Endothelial cell (in vitro differentiated cells): ENCODE results near the gene SLC9A3. TPM values are rescaled to one million over a fixed set of nuclear protein-coding genes. Genes with fewer than 3 reads are reported as not detected.

Experiments used
- DNase-seq: peaks from one replicate; pipeline ENCODE4 v3.0.0; 2021; ENCODE audit warnings: low spot score
- H3K27ac Mint-ChIP-seq: one replicate; pipeline ENCODE4 v1.8.0; 2021; ENCODE audit warnings: mixed read lengths, inconsistent platforms; ENCODE audit not compliant: unreplicated experiment
- H3K27me3 Mint-ChIP-seq: one replicate; pipeline ENCODE4 v1.8.0; 2021; ENCODE audit warnings: mild to moderate bottlenecking, moderate library complexity, mixed read lengths, inconsistent platforms; ENCODE audit not compliant: unreplicated experiment
- H3K36me3 Mint-ChIP-seq: one replicate; pipeline ENCODE4 v1.8.0; 2021; ENCODE audit warnings: mild to moderate bottlenecking, low read depth, mixed read lengths, inconsistent platforms; ENCODE audit not compliant: unreplicated experiment
- H3K4me1 Mint-ChIP-seq: one replicate; pipeline ENCODE4 v1.8.0; 2021; ENCODE audit warnings: mild to moderate bottlenecking, mixed read lengths, inconsistent platforms; ENCODE audit not compliant: unreplicated experiment
- H3K4me3 Mint-ChIP-seq: one replicate; pipeline ENCODE4 v1.8.0; 2021; ENCODE audit warnings: mild to moderate bottlenecking, mixed read lengths, inconsistent platforms; ENCODE audit not compliant: unreplicated experiment
- H3K9me3 Mint-ChIP-seq: one replicate; pipeline ENCODE4 v1.8.0; 2021; ENCODE audit warnings: mixed read lengths, inconsistent platforms; ENCODE audit not compliant: unreplicated experiment
- CTCF ChIP-seq: fragments of 200-600 bp; sonication (generic); IDR thresholded peaks from one replicate; pipeline ENCODE4 v1.5.0; 2021; ENCODE audit warnings: antibody characterized with exemption; ENCODE audit not compliant: unreplicated experiment
- total RNA-seq: library from RNA; stranded (reverse); fragmentation: NEBNext Ultra II Directional; extraction: Animal tissue kit (Norgen Biotek cat#: 25700); gene quantifications from one replicate; pipeline ENCODE4 v1.2.1, GENCODE V29; 2021; ENCODE audit not compliant: unreplicated experiment

The SLC9A3 gene
- total RNA-seq, 1 donor from 2014 or later, result 1.1 TPM

GRCh38 chr5:502325-503079 is 21.7 kb downstream of the SLC9A3 start:
- no peaks in the 10 kb centered on the region for H3K9me3 Mint-ChIP-seq
- DNase-seq, result no peak
- peak overlapping the region; percentile 31 for H3K27ac Mint-ChIP-seq
- H3K4me3 Mint-ChIP-seq, result peak overlapping the region; percentile 42
- peaks cover 9% of the 10 kb centered on the region for H3K4me1 Mint-ChIP-seq
- peaks cover 13% of the 10 kb centered on the region for H3K27me3 Mint-ChIP-seq
- H3K36me3 Mint-ChIP-seq, result no peaks in the 10 kb centered on the region
- no peak for TF ChIP-seq CTCF

- no peak overlapping the region for H3K27ac Mint-ChIP-seq
- TF ChIP-seq CTCF, result no peak
- peaks cover 14% of the 10 kb centered on the region for H3K4me1 Mint-ChIP-seq
- H3K9me3 Mint-ChIP-seq, result no peaks in the 10 kb centered on the region
- peaks cover 17% of the 10 kb centered on the region for H3K27me3 Mint-ChIP-seq
- H3K36me3 Mint-ChIP-seq, result no peaks in the 10 kb centered on the region
- no peak overlapping the region for H3K4me3 Mint-ChIP-seq
- no peak for DNase-seq
These were observed 22.4 kb downstream of the SLC9A3 start for GRCh38 chr5:501831-502184.

- Mint-ChIP-seq H3K27ac (no peak overlapping the region), H3K4me3 (no peak overlapping the region), H3K9me3 (no peaks in the 10 kb centered on the region), H3K27me3 (peaks cover 22% of the 10 kb centered on the region), H3K4me1 (peaks cover 16% of the 10 kb centered on the region), H3K36me3 (no peaks in the 10 kb centered on the region)
- TF ChIP-seq CTCF, result no peak
- no peak for DNase-seq
These were observed 23.0 kb downstream of the SLC9A3 start for GRCh38 chr5:501105-501830.

- Mint-ChIP-seq H3K36me3 (no peaks in the 10 kb centered on the region), H3K4me3 (no peak overlapping the region), H3K27me3 (peaks cover 27% of the 10 kb centered on the region), H3K4me1 (peaks cover 19% of the 10 kb centered on the region), H3K27ac (no peak overlapping the region), H3K9me3 (no peaks in the 10 kb centered on the region)
- no peak for TF ChIP-seq CTCF
- DNase-seq, result no peak
These were observed 23.8 kb downstream of the SLC9A3 start for GRCh38 chr5:500491-500890.
